GM21737 (cell line): ENCODE data around the gene SHROOM2.

Experiments used
- ATAC-seq: cut with Tn5 transposase; IDR thresholded peaks from one replicate; pipeline ENCODE4 v1.9.1; 2021; ENCODE audit warnings: mild to moderate bottlenecking, moderate library complexity; ENCODE audit not compliant: unreplicated experiment

Gene SHROOM2

DNA sequence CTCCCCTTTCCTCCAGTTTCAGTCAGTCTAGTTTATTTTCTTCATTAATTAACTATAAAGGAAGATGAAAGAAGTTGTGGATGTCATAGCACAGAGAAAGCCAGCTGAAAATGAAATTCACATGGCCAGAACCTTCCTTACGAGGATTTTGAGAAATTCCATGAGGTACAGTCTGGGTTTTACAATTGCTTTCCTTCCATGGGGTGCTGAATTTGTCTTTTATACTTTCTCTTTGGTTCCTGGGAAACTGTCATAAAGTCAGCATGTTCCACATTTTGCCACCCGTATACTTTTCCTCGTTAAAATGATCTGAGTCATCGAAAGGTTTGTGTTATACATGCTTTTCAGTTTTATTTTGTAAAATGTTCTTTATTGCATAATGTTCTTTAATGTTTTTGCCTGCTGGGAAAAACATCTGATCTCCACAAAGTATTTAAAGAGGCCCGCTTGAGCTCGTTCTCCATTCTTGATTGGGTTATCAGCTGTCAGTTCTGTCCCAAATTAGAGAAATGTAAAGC is 102.8 kb downstream of the SHROOM2 start:
- no peak for ATAC-seq

DNA sequence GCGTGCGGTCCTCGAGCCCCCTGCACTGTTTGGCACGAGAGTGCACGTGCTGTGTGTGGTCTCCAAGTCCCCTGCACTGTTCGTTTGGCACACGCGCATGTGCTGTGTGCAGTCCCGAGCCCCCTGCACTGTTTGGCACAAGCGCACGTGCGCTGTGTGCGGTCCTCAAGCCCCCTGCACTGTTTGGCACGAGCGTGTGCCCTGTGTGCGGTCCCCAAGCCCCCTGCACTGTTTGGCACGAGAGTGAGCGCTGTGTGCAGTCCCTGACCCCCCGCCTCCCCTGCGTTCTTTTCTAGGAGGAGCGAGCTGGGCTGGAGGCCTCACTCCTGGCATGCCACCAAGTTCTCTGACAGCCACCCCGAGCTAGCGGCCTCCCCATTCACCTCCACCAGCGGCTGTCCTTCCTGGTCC is 104.5 kb downstream of the SHROOM2 start:
- no peak for ATAC-seq

DNA sequence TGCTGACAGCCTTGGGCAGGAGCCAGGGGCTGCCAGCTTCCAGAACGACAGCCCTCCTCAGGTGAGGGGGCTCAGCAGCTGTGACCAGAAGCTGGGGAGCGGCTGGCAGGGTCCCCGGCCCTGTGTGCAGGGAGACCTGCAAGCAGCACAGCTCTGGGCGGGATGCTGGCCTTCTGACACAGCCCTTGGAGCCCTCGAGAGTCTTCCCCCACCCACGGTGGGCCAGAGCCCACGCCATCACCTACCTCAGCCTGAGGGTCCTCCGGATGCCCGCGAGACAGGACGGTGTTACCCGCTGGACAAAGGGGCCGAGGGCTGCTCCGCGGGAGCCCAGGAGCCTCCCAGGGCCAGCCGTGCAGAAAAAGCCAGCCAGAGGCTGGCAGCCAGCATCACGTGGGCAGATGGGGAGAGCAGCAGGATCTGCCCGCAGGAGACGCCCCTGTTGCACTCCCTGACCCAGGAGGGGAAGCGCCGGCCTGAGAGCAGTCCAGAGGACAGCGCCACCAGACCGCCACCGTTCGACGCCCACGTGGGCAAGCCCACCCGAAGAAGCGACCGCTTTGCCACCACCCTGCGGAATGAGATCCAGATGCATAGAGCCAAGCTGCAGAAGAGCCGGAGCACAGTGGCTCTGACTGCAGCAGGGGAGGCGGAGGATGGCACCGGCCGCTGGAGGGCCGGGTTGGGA is 109.1 kb downstream of the SHROOM2 start:
- ATAC-seq = no peak

DNA sequence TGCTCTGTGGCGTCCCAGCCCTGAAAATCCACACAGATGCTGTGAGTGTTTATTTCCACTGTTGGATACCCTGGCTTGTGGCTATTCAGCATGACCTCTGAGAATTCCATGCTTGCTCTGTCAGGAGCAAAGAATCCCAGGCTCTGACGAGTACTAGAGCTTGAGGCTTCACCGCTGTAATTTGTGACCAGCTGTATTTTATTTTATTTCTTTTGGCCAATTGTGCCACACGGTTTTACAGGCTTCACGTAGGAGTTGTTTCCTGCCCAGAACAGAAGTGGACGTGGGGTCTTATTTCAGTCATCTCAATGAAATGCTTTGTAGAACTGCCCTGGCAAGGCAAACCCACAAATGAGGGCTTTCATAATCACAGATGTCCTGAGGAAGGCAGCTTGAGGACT is 111.5 kb downstream of the SHROOM2 start:
- no peak for ATAC-seq

DNA sequence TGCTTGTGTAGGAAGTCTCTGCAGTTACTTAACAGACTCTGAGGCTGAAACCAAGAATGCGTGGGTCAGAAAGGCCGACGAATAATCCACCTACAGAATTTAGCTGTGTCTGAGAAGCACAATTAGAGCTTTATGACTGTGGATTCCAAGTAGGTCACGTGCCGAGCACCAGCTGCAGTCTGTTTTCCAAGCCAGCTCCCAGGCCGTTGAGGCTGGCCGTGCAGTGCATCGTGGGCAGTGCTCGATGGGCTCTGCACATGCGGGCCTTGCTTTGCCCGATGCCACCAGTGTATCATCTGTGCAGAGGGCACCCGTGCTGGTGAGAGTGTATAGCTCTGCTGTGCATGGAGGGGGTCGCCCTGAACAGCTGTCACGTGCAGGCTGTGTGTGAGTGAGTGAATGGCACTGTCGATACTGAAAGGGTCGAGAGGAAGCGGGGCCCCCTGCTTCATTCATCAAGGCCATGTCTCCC is 113.4 kb downstream of the SHROOM2 start:
- ATAC-seq = no peak

DNA sequence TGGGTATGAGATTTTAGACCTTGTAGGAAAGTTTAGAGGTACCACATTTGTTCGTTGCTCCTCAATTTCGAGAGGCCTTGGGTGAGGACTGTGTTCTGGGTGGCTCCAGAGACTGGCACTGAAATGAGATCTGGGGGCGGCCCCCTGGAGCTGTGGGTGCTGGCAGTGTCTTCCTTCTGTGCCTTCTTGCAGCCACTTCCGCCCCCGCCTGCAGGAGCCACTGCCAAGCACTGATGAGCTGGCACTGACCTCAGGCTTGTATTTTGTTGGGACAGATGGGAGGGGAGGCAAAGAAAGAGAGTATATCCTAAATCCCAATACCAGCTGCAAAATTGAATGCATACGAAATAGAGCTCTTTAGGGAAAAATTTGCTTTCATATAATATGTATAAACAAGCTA is 116.4 kb downstream of the SHROOM2 start:
- ATAC-seq = no peak

DNA sequence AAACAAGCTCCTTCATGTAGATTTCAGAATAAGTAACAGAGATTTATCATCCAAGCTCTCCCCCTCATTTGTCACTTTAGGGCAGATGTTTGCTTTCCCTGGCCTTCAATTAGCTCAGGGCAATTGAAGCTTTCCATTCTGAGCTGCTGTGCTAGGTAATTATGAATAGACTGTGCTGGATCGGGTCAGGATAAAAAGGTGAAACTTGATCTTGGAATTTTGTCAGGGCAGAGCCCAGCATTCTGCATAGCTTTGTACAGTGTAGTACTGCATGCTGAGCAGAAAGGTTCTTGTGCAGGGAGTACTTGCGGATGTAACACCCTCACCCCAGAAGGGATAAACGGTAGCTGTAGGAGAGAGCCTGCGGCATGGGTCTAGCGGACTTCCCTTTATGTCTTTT is 116.9 kb downstream of the SHROOM2 start:
- ATAC-seq = no peak

DNA sequence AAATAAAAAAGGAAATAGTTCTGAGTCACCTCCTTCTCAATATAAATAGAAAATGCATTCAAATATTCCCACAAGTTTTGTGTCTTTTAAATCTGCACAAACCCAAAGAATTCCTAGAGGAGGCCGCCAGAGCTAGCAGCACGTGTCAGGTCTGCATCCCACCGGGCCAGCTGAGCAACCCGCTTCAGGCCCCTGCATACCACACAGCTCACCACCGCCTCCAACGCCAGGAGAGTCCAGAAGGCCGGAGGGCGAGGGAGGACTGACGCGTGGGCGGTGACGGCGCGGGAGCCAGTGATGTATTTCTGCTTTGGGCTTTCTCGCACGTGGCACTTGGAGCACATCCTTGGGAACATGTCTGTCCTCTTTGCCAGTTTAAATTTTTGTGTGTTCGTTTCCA is 119.1 kb downstream of the SHROOM2 start:
- ATAC-seq = no peak

DNA sequence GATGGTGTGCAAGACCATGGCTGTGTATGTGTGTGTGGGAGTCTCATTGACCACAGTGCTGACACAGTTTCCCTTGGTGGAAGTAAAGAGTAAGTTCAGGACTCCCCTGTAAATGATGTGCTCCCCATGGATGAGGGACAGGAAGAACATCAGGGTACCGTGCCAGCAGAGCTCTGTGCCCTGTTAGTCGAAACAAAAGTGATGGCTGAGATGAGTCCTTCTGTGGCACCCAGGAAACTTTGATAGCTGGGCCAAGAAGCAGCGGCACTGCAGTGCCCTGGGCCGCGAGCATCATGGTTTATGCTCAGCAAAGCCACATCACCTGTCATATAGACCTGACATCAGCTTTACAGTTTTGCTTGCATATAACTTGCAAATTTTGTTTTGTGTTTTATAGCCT is 119.5 kb downstream of the SHROOM2 start:
- no peak for ATAC-seq

DNA sequence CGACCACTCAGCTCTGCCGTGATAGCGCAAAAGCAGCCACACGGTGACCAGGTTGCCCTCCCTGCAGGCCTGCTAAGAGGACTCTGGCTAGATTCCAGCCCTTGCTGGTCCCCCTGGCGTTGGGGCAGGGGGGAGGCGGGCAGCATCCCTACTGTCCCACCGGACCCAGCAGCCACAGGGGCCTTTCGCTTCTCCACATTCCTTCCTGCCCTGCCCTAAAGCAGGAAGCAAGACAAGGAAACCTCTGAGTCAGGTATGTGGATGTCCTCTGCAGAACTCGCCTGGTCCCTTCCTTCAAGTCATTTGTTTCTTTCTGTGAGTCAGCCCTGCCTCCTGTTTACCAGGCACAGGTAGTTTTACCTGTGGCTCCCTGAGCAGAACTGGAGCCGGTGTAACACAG is 120.7 kb downstream of the SHROOM2 start:
- no peak for ATAC-seq

DNA sequence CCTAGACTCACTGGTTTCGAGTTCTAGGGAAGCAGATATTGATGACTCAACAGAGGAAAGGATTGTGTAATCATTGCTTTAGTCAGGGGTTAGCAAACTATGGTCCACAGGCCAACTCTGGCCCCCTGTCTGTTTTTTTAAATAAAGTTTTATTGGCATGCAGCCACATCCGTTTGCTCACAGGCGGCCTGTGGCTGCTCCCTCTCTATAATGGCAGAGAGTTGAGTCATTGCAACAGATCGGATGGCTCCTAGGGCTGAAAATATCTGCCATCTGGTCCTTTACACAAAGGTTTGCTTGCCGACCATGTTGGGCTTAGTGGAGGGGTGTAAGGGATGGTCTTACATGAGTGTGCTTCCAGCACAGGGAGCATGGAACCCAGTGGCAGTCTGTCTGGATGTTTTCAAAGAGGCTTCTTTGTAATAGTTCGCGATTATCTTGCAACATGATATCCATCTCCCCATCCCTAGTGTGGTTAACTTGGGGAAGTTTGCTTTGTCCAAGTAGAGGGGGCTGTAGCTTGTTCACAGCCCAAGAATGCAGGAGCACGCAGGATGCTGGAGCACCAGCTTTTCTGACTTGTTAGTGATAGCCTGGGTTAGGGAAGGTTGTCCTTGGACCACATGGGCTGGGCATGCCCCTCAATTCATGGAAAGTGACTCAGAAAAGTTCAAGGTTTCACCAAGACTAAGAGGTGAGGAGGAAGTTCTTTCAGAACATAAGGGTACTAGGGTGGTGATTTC is 121.6 kb downstream of the SHROOM2 start:
- ATAC-seq = no peak

DNA sequence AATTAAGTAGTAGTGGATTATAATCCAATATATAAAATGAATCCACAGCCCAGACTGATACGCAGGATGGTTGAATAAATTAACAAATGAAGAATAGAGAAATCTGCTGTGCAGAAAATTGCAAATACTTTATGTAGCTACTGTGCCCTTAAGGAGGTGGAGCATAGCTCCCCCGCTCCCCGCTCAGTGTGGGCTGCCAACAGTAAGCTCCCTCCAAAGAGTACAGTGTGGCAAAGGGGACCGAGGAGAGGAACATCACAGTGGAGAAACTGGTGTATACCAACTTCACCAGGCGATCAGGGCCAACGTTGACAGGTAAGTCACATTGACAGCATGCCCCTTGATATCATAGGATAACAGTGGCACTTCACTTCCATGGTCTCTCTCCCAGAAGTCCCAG is 123.0 kb downstream of the SHROOM2 start:
- no peak for ATAC-seq

DNA sequence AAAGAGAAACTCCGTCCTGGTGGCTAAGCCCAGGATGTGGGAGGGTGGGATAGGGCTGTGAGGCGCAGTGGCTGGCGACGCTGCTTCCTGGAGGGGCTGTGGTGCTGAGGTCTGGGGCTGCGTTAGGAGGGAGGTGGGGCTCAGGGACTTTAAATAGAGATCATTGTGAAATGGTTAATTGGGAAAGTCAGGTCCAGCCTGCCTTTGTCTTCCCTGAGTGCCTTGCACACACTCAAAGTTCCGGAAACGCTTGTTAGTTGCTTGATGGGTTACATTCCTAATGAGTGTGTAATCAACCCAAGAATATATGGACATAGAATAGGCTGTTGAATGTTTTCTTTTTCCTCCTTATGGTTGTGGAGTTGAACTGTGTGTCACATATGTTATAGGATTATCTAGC is 125.3 kb downstream of the SHROOM2 start:
- no peak for ATAC-seq

DNA sequence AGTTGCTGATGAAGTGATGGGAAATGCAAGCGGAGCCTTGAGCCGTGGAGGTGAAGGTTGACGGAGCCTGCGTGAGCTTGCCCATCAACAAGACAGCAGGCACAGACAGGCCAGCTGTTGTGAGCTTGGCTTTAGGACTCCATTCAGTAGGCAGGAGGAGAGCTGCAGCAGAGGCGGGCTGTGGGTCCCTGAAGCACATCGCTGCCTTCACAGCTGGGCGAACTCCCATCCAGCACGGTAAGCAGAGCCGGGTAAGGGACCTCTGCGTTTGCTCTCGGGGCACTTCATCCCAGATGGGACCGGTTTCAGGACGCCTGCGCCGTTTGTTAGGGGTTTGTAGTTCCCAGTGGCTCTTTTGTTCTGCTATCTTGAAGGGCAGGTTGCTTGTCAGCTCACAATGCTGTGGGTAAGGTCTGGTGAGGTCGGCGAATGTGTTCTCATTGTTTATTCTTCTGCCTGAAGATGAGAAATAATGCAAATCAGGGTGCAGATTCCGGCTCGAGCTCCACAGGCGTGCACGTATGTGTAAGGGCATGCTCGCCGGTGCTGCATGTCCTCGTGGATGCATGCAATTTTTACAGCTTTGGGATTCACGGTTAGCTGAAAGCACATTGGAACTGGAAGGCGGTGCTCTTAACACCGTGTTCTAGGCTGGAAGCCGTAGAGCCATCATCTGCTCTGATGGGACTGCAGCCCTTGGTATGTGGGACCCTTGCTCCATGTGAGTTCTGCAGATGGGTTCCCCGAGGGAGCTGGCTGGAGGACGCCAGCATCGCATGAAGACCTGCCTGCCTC is 126.3 kb downstream of the SHROOM2 start:
- ATAC-seq = no peak

DNA sequence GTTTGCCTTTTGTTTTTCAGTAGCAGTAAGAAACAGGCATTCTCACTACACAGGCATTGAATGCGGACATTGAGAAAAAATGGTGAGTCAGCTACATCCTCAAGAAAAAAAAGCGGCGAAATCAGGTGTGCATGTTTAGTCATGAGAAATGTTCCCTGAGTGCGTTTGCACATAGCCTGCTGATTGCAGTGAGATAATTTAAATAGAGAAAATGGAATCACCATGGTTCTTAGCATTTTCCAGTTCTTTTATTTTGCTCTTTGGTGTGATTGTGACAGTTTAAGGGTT is 126.9 kb downstream of the SHROOM2 start:
- no peak for ATAC-seq

DNA sequence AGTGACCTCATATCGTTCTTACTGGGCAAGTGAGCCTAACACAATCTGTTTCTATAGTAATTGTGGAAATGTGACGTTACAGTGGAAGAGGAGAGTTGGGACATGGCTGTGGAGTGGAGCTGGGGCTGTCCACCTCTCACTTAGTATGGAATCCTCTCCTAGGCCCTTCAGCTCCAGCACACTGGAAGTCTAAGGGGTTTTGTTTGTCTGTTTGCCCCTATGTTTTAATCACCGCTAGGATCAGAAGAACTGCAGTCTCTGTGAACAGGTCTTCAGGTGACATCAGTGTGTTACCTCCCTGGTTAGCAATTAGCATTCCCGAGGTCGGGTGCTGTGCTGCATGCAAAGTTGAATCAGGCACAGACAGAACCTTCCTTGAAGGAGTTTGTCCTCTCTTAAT is 131.6 kb downstream of the SHROOM2 start:
- no peak for ATAC-seq

DNA sequence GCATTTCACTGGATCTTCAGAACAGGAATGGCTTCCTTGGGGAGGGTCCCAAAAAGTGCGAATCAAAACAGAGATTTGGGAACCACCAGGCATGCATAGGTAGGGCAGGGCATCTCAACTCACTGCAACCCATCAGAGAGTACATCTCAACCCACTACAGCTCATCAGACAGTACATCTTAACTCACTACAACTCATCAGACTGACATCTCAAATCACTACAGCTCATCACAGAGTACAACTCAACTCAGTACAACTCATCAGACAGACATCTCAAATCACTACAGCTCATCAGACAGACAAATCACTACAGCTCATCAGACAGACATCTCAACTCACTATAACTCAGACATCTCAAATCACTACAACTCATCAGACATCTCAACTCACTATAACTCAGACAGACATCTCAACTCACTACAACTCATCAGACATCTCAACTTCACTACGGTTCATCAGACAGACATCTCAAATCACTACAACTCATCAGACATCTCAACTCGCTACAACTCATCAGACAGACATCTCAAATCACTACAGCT is 133.5 kb downstream of the SHROOM2 start:
- ATAC-seq = no peak

DNA sequence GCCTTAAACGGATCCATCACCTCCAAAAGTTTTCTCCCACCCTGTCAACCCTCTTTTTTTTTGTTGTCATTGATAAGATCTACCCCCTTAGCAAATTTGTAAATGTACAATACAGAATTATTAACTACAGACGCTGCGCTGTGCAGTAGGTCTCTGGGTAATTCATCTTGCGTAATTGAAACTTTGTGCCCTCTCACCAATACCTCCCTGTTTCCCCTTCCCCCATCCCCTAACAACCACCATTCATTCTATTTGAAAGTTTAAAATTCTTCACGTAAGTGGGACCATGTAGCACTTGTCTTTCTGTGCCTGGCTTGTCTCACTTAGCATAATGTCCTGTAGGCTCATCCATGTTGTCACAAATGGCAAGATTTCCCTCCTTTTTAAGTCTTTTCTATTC is 135.2 kb downstream of the SHROOM2 start:
- ATAC-seq = no peak

DNA sequence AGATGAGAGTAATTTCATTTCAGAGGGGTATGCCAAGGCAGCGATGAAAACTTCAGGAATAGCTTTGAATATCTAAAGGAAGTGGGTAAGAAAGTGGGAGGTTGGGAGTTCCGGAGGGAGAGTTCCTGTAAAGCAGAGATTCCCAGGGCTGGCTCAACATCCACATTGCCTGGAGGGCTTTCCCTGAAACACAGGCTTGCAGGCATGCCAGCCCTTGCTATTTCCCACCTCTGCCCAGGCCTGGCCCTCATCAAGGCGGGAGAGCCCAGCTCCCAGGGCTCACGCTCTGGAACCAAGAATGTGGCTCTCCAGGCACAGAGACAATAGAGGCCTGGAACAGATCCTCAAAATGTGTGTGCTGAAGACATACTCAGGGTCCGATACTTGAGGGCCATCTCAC is 137.1 kb downstream of the SHROOM2 start:
- no peak for ATAC-seq

DNA sequence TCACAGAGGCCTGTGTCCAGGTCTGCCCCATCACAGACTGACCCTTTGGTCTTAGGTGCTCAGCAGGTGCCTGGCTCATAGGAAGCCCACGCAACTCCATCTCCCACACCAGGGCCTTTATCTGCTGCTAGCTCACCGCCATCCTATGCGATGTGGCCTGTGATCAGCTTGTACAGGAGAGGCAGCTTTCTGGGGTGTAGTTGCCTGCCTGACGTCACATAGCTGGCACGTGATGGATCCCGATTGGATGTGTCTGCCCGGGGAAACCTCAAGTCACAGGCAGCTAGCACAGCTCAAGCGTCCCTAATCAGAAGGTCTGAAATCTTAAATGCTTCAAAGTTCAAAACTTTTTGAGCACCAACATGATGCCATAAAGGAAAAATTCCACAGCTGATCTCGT is 139.8 kb downstream of the SHROOM2 start:
- no peak for ATAC-seq

DNA sequence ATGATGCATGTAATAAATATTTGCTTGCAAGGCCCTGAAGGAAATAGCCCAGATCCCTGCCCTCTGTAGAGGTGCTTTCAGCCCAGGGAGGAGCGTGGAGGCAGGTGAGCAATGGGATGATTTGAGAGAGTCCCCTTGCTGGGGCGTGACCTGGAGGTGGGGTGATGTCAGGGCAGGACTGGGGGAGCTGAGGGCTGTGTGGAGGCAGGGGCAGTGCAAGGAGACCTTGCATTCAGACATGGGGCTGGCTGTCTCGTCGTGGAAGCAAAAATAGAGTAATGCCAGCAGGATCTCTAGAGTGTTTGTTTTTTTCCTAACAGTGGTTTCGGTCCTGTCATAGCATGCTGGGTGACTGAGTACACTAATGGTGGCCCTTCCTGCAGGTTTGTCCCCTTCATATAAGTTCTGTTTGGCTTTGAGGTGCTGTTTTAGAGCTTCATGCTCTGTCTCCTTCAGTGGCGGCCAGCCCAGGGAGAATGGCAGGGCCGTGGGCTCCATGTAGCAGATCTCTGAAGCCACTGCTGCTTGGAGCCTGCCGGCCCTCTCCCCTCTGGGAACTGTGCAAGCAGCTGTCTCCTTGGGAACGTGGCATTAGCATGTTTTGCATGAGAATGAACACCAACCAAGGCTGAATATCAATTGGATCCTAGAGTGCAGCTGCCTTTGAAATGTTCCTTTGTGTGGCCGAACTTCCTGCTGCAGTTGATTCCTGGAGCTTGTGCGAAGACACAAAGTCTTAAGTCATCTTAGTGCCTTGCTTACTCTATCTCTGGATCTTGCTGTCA is 141.7 kb downstream of the SHROOM2 start:
- ATAC-seq = no peak
